OCI-LY1 (cell line): ENCODE results near the gene VAV2.

Source experiments
- H2AFZ ChIP-seq: fragments of 200-600 bp; sonication (generic), shearing (Covaris generic); 2 replicates; pipeline ENCODE4 v1.6.0; 2014; ENCODE audit warnings: antibody characterized with exemption, mild to moderate bottlenecking, low read length
- H3F3A ChIP-seq: fragments of 200-600 bp; sonication (generic), shearing (Covaris generic); 2 replicates; pipeline ENCODE4 v1.6.0; 2014; ENCODE audit warnings: mild to moderate bottlenecking, antibody characterized with exemption, low read length, moderate library complexity; ENCODE audit not compliant: insufficient read depth
- H3K27ac ChIP-seq: fragments of 200-600 bp; sonication (generic); 2 replicates; pipeline ENCODE4 v1.5.1; 2014; ENCODE audit warnings: low read length, mixed run types, mild to moderate bottlenecking, low read depth; ENCODE audit not compliant: poor library complexity, severe bottlenecking
- H3K27me3 ChIP-seq: fragments of 200-600 bp; sonication (generic); 2 replicates; pipeline ENCODE4 v1.6.0; 2014; ENCODE audit warnings: antibody characterized with exemption, mild to moderate bottlenecking, low read length, moderate library complexity; ENCODE audit not compliant: insufficient read depth
- H3K36me3 ChIP-seq: fragments of 200-600 bp; sonication (generic); 2 replicates; pipeline ENCODE4 v1.6.1; 2014; ENCODE audit warnings: mild to moderate bottlenecking, antibody characterized with exemption, low read length, moderate library complexity, mixed read lengths; ENCODE audit not compliant: insufficient read depth
- H3K4me1 ChIP-seq: fragments of 200-600 bp; sonication (generic); 2 replicates; pipeline ENCODE4 v1.5.1; 2014; ENCODE audit warnings: mild to moderate bottlenecking, low read length, moderate library complexity; ENCODE audit not compliant: insufficient read depth, severe bottlenecking
- H3K4me2 ChIP-seq: fragments of 200-600 bp; sonication (generic), shearing (Covaris generic); 2 replicates; pipeline ENCODE4 v1.6.1; 2014; ENCODE audit warnings: low read length
- H3K4me3 ChIP-seq: fragments of 200-600 bp; sonication (generic); 2 replicates; pipeline ENCODE4 v1.5.1; 2014; ENCODE audit warnings: low read length, low read depth, mild to moderate bottlenecking, mixed read lengths; ENCODE audit not compliant: poor library complexity, severe bottlenecking
- H3K79me2 ChIP-seq: fragments of 200-600 bp; shearing (Covaris generic); 2 replicates; pipeline ENCODE4 v1.6.1; 2016; ENCODE audit warnings: mixed run types, low read length, mixed read lengths; ENCODE audit not compliant: insufficient read depth
- H3K9ac ChIP-seq: fragments of 200-600 bp; sonication (generic), shearing (Covaris generic); 2 replicates; pipeline ENCODE4 v1.6.1; 2014; ENCODE audit warnings: mild to moderate bottlenecking, low read length, mixed read lengths
- H3K9me2 ChIP-seq: fragments of 200-600 bp; sonication (generic), shearing (Covaris generic); 2 replicates; pipeline ENCODE4 v1.6.1; 2014; ENCODE audit warnings: low read depth, mild to moderate bottlenecking, low read length, mixed read lengths
- H3K9me3 ChIP-seq: fragments of 200-600 bp; shearing (Covaris generic); 2 replicates; pipeline ENCODE4 v1.6.1; 2014; ENCODE audit warnings: low read length, mixed read lengths
- H4K20me1 ChIP-seq: fragments of 200-600 bp; sonication (generic), shearing (Covaris generic); 2 replicates; pipeline ENCODE4 v1.6.0; 2016; ENCODE audit warnings: mild to moderate bottlenecking, low read length; ENCODE audit not compliant: insufficient read depth
- CTCF ChIP-seq: fragments of 200-600 bp; sonication (generic), shearing (Covaris generic); IDR thresholded peaks from 2 replicates; pipeline ENCODE4 v1.5.1; 2017; ENCODE audit warnings: mild to moderate bottlenecking, antibody characterized with exemption, low read length, moderate library complexity, mixed read lengths
- EZH2 ChIP-seq: fragments of 200-600 bp; sonication (generic), shearing (Covaris generic); IDR thresholded peaks from 2 replicates; pipeline ENCODE4 v1.8.0; 2017; ENCODE audit warnings: borderline replicate concordance, mixed run types, mild to moderate bottlenecking, antibody characterized with exemption, low read length, moderate library complexity, mixed read lengths

The VAV2 gene

GRCh38 chr9:133714606-133715294, 277.4 kb downstream of the VAV2 start:
- no peak overlapping the region for H3K9ac ChIP-seq
- no peaks in the 10 kb centered on the region for H3K9me3 ChIP-seq
- no peaks in the 10 kb centered on the region for H3K79me2 ChIP-seq
- no peak overlapping the region for H3K4me3 ChIP-seq
- no peak overlapping the region for H3K27ac ChIP-seq
- no peak overlapping the region for H3K4me2 ChIP-seq
- no peaks in the 10 kb centered on the region for H3K4me1 ChIP-seq
- 0 out of 2 replicates have a peak, but pooled peaks cover 7% of the 10 kb centered on the region for H3K27me3 ChIP-seq
- H3K36me3 ChIP-seq = no peaks in the 10 kb centered on the region
- no peaks in the 10 kb centered on the region for H3K9me2 ChIP-seq
- no peaks in the 10 kb centered on the region for H4K20me1 ChIP-seq
- TF ChIP-seq CTCF (no peak), EZH2 (no peak)
- no peaks in the 10 kb centered on the region for H3F3A ChIP-seq
- H2AFZ ChIP-seq = no peak overlapping the region

- Histone ChIP-seq H2AFZ (no peak overlapping the region), H3K4me1 (no peaks in the 10 kb centered on the region), H3K9ac (no peak overlapping the region), H3K4me2 (no peak overlapping the region), H3K79me2 (no peaks in the 10 kb centered on the region), H3K27ac (no peak overlapping the region), H3K36me3 (no peaks in the 10 kb centered on the region), H3K4me3 (no peak overlapping the region), H3K9me2 (no peaks in the 10 kb centered on the region), H3K27me3 (0 out of 2 replicates have a peak, but pooled peaks cover 7% of the 10 kb centered on the region), H3K9me3 (no peaks in the 10 kb centered on the region), H4K20me1 (no peaks in the 10 kb centered on the region), H3F3A (no peaks in the 10 kb centered on the region)
- TF ChIP-seq CTCF (no peak), EZH2 (no peak)
Observed at GRCh38 chr9:133713960-133714495, 278.1 kb downstream of the VAV2 start.

GRCh38 chr9:133713150-133713959, 278.8 kb downstream of the VAV2 start:
- Histone ChIP-seq H3K9me2 (no peaks in the 10 kb centered on the region), H3K36me3 (no peaks in the 10 kb centered on the region), H3K9me3 (no peaks in the 10 kb centered on the region), H2AFZ (no peak overlapping the region), H3K4me3 (no peak overlapping the region), H3F3A (no peaks in the 10 kb centered on the region), H3K9ac (no peak overlapping the region), H4K20me1 (no peaks in the 10 kb centered on the region), H3K27me3 (0 out of 2 replicates have a peak, but pooled peaks cover 7% of the 10 kb centered on the region), H3K27ac (no peak overlapping the region), H3K4me2 (no peak overlapping the region), H3K4me1 (no peaks in the 10 kb centered on the region), H3K79me2 (no peaks in the 10 kb centered on the region)
- no peak for TF ChIP-seq CTCF
- no peak for TF ChIP-seq EZH2
